Measurements from ENCODE around the gene SMURF1.

DNA sequence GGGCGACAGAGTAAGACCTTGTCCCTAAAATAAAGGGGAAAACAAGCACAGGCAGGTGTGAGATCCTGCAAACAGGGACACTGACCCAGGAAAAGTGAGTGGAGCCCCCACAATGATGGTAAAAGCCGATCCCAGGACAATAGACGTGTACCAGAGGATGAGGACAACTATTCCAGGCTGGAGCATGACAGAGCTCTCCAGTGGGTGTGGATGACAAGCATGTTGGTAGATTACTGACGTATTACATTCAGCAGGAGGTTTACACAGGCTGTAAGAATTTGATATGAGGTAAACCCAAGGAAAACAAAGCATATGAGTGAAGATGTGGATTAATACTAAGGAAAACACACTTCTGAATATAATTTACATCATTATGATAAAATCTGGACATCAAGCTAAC is 27.8 kb upstream of the SMURF1 start:
- TF ChIP-seq CTCF (IDR thresholded peaks at IDR 0.05) (no peak), POLR2AphosphoS5 (IDR thresholded peaks at IDR 0.05) (no peak)

All from esophagus muscularis mucosa (tissue), 3 donors.